Measurements from ENCODE around the gene DOCK7. TPM values are rescaled to one million over a fixed set of nuclear protein-coding genes. Genes with fewer than 3 reads are reported as not detected.
"Not testable (repeated sequence)": the region's sequence is repeated elsewhere in the genome, so short reads cannot be mapped to it uniquely, and the experiment has no call there.

The DOCK7 gene
- total and polyA plus RNA-seq, 4 donors, result 5.6 to 35.1 (median 21.7) TPM

DNA sequence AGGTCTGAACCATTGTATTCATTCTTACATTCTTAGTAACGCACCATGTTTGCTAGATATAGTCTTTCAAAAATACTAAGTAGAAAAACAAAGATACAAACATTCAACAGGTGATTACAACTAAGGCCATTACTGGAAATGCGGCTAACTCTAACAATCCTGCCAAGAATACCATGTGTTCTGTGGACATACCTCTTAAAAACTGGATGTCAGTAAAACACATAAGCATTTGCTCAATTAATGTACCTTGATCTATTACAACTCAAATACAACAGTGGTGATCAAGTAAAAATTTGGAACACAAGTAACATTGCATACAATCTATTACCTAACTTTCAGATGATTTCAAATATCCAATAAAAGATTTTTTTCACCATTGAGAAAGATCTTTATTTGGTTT, 75.4 kb downstream of the DOCK7 start (continued):
- TF ChIP-seq EGR1 (IDR thresholded peaks at IDR 0.05; ENCODE audit: low read depth in 2 of 2), result peak; percentile 4 to 22
- TF ChIP-seq, protein P1, sequence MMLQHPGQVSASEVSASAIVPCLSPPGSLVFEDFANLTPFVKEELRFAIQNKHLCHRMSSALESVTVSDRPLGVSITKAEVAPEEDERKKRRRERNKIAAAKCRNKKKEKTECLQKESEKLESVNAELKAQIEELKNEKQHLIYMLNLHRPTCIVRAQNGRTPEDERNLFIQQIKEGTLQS (IDR thresholded peaks at IDR 0.05), result peak; percentile 78
- peak; percentile 72 to 85 for TF ChIP-seq JUND (IDR thresholded peaks at IDR 0.05)

- H3K4me1 ChIP-seq (ENCODE audit: control insufficient read depth in 4 of 4, insufficient read depth in 4 of 4, low read length in 3 of 4), result peaks cover 4 to 24% (median 18%) of the 10 kb centered on the region in 4 donors
- WGBS, result 100% methylated on average over 1 of the region's 1 CpG
- not testable (repeated sequence) for DNase-seq (ENCODE audit: low spot score); H3K27me3 ChIP-seq (ENCODE audit: control insufficient read depth in 4 of 4, insufficient read depth in 4 of 4, low read length in 3 of 4); H3K4me3 ChIP-seq (ENCODE audit: low read depth in 1 of 3, low read length in 3 of 3); H3K36me3 ChIP-seq (ENCODE audit: control insufficient read depth in 4 of 4, insufficient read depth in 3 of 4, low read depth in 1 of 4, low read length in 3 of 4); H3K27ac ChIP-seq (ENCODE audit: low read depth in 1 of 2, low read length in 2 of 2); H3K9me3 ChIP-seq (ENCODE audit: control insufficient read depth in 4 of 4, low read length in 3 of 4); H3K9ac ChIP-seq (ENCODE audit: low read depth in 1 of 2, low read length in 2 of 2)
Measured at GRCh38 chr1:62610588-62610987, 77.6 kb downstream of the DOCK7 start.

GRCh38 chr1:62608905-62609304, 79.3 kb downstream of the DOCK7 start:
- DNase-seq (ENCODE audit: low spot score), result no peak
- H3K27ac ChIP-seq (ENCODE audit: low read depth in 1 of 2, low read length in 2 of 2), result peak overlapping the region; percentile 78 to 82
- no peak overlapping the region for H3K4me3 ChIP-seq (ENCODE audit: low read depth in 1 of 3, low read length in 3 of 3)
- peaks cover 4 to 25% (median 18%) of the 10 kb centered on the region in 4 donors for H3K4me1 ChIP-seq (ENCODE audit: control insufficient read depth in 4 of 4, insufficient read depth in 4 of 4, low read length in 3 of 4)
- peaks cover 1 to 15% (median 7%) of the 10 kb centered on the region in 4 donors for H3K36me3 ChIP-seq (ENCODE audit: control insufficient read depth in 4 of 4, insufficient read depth in 3 of 4, low read depth in 1 of 4, low read length in 3 of 4)
- H3K9ac ChIP-seq (ENCODE audit: low read depth in 1 of 2, low read length in 2 of 2), result peak overlapping the region in 1 of 2 donors; percentile 39
- TF ChIP-seq TAF1 (conservative IDR thresholded peaks at IDR 0.05) (no peak), NR2F2 (IDR thresholded peaks at IDR 0.05) (peak; percentile 16), SP1 (IDR thresholded peaks at IDR 0.05) (peak; percentile 81), REST (IDR thresholded peaks at IDR 0.05) (peak; percentile 77), CTCF (IDR thresholded peaks at IDR 0.05; ENCODE audit: low read depth, low read length, missing input control) (no peak), YY1 (IDR thresholded peaks at IDR 0.05) (peak; percentile 69), JUND (IDR thresholded peaks at IDR 0.05) (peak; percentile 44 to 50), RAD21 (IDR thresholded peaks at IDR 0.05) (peak; percentile 37 to 42), HNF4G (IDR thresholded peaks at IDR 0.05) (peak; percentile 94), FOXA1 (IDR thresholded peaks at IDR 0.05) (peak; percentile 23), HNF4A (conservative IDR thresholded peaks at IDR 0.05) (peak; percentile 99), EGR1 (IDR thresholded peaks at IDR 0.05; ENCODE audit: low read depth in 2 of 2) (no peak), RXRA (IDR thresholded peaks at IDR 0.05) (peak; percentile 90), ZBTB33 (IDR thresholded peaks at IDR 0.05) (peak; percentile 57), GABPA (IDR thresholded peaks at IDR 0.05 in 1 of 2, conservative IDR thresholded peaks at IDR 0.05 in 1 of 2) (no peak), FOXA2 (IDR thresholded peaks at IDR 0.05) (peak; percentile 22)
- TF ChIP-seq, protein P1 (IDR thresholded peaks at IDR 0.05), result no peak
- TF ChIP-seq, protein P2, sequence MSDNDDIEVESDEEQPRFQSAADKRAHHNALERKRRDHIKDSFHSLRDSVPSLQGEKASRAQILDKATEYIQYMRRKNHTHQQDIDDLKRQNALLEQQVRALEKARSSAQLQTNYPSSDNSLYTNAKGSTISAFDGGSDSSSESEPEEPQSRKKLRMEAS (IDR thresholded peaks at IDR 0.05), result peak; percentile 56
- no peaks in the 10 kb centered on the region for H3K27me3 ChIP-seq (ENCODE audit: control insufficient read depth in 4 of 4, insufficient read depth in 4 of 4, low read length in 3 of 4)
- no peaks in the 10 kb centered on the region for H3K9me3 ChIP-seq (ENCODE audit: control insufficient read depth in 4 of 4, low read length in 3 of 4)

All from liver (tissue), 9 donors.